Measurements from ENCODE around the gene BID. TPM values are rescaled to one million over a fixed set of nuclear protein-coding genes. Genes with fewer than 3 reads are reported as not detected.

Gene BID
- 21.4 TPM for polyA plus RNA-seq (ENCODE audit: insufficient read length)

DNA sequence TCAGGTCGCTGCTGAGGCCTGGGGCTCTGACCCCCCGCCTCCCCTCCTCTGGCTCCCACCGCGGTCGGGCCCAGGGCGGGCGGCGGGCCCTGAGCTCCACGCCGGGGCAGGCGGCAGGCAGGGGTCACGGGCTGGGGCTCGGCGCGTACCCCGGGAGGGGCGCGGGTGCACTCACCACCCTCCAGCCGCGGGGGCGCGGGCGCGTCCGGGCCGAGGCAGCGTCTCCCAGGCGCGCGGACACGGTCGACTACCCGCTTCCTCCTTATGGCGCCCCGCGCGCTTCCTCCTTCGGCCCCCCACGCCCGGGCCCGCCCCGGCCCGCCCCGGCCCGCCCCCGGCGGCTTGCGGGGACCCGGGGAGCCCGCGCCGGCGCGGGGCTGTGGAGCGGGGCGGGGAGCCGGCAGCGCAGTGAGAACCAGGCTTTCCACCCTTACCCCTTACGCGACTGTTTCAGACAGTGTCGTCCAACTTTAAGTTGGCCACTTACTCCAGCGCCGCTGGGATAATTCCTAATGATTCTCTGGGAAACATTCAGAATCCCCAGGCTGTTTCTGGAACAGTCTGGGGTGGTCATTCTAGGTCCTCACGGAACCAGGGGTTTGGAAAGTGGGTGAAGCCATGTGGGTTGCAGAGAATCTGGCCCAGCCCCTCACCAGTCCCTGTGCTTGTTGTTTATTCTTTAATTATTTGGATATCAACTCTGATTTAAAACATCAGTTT lies at the start of gene BID:
Gene BID (minus strand): TSS at position 264 of the 720 bp plus-strand sequence. CDS start 24,353 bp downstream, outside the sequence.
- DNase-seq (ENCODE audit: low read depth), result no peak

DNA sequence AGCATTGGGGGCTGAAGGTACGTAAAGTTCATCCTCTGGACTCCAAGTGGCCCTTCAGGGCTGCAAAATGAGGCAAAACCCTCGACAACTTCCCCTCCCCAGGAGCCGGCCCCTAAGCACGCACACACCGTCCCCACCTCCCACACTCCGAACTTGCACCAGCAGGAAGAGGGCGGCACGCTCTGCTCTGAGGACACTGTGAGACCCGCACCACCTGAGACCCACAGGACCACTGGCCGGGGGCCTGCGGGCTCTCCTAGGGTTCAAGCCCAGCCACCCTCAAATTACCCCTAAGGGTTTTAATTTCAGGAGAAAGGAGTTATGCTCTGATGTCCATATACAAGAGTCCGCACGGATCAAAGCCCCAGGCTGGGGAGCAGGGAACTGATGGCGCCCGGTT lies 49.7 kb upstream of the BID start:
- no peak for DNase-seq (ENCODE audit: low read depth)

DNA sequence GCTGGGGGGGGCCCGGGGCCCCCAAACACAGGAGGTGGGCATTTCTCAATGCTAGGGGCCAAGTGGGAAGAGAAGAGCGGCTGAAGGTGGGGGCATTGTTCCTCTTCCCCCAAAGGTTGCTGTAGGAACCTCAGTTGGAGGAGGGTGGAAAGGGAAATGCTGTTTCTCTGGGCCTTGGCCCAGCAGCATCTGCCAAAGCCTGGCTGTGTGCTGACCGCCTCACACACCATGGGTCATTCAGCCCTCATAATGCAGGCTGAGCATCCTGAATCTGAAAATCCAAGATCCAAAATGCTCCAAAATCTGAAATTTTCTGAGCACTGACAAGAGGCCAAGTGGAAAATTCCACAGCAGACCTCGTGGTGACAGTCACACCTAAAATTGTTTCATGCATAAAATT lies 49.0 kb upstream of the BID start:
- no peak for DNase-seq (ENCODE audit: low read depth)

- DNase-seq (ENCODE audit: low read depth), result no peak
Observed at GRCh38 chr22:17822087-17822486, 47.8 kb upstream of the BID start.

DNA sequence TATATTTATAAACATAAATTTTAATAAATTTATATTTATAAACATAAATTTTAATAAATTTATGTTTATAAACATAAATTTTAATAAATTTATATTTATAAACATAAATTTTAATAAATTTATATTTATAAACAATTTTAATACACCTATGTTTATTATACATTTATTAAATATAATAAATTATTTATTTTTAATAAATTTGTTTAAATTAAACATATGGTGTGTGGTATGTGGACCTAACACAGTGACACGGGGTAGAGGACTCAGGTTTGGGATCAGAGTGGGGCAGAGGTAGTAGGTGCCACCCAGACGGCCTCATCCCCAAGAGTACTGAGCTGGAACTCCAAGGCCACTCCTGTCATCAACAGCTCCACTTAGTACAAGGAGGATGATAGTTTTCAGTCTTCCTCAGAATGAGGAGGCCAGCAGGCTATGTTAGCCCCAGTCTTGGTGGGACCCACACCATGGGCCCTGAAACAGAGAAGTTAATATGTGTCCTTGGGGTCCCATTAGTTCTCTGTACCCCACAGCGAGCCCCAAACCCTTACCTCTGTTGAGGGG lies 46.7 kb upstream of the BID start:
- no peak for DNase-seq (ENCODE audit: low read depth)

- no peak for DNase-seq (ENCODE audit: low read depth)
Observed at GRCh38 chr22:17818649-17819048, 44.4 kb upstream of the BID start.

GRCh38 chr22:17818180-17818579 lies 43.9 kb upstream of the BID start:
- no peak for DNase-seq (ENCODE audit: low read depth)

DNA sequence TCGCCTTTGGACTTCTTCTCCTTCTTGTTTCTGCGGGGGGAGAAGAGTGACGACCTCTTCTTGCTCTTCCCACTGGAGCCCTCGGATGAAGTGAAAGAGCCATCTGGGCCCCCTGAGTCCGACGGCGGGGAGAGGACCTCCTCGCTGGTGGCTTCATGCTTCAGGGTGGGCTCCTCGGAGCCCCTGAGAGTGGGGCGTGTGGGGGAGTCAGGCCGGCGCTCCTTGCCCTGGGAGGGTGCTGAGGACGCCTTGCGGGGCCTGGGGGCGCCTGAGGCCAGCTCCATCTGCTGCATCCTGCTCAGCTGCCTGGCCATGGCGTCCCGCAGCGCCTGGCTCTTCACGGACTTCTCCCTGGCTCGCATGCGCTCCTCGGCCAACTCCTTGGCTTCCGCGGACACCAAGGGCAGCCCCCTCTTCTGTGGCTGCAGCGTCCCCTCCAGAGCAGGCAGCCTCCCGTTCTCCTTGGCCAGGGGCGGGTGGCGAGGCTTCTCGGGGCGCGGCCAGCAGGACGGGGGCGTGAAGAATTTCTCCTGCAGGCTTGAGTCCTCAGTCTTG lies 43.3 kb upstream of the BID start:
- no peak for DNase-seq (ENCODE audit: low read depth)

GRCh38 chr22:17817079-17817478 lies 42.8 kb upstream of the BID start:
- no peak for DNase-seq (ENCODE audit: low read depth)

DNA sequence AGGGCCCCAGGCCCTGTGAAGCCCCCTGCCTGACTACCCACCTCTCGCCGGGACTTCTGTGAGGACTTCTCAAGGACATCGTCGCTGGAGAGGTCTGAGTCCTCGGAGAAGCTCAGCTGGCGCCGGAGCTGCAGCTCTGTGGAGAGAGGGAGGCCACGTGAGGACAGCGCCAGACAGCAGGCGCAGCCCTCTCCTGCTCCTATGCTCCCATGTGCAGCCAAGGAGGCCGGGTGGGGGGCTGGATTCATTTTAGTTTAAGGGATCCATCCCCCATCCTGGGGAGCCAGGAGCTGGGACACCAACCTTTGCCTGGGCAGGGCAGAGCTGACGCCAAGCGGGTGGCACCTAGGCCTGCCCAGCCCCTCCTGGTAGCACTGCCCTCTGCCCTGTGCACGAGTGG lies 42.4 kb upstream of the BID start:
- no peak for DNase-seq (ENCODE audit: low read depth)

- no peak for DNase-seq (ENCODE audit: low read depth)
Observed at GRCh38 chr22:17815703-17816254, 41.5 kb upstream of the BID start.

DNA sequence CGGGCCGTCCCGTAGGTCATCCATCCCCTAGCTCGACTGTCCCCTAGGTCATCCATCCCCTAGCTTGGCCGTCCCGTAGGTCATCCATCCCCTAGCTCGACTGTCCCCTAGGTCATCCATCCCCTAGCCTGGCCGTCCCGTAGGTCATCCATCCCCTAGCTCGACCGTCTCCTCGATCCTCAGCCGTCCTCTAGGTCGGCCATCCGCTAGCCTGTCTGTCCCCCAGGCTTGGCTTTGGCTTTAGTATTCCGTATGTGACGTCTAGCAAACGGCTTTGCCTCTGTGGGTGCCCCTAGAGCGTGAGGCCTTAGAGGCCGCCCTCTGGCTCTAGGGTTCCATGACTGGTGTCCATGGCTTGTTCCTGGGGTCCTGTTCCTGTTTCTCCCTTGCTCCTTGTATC lies 40.6 kb upstream of the BID start:
- DNase-seq (ENCODE audit: low read depth), result no peak

GRCh38 chr22:17814084-17814483 lies 39.8 kb upstream of the BID start:
- no peak for DNase-seq (ENCODE audit: low read depth)

GRCh38 chr22:17811119-17811518 lies 36.9 kb upstream of the BID start:
- DNase-seq (ENCODE audit: low read depth), result no peak

GRCh38 chr22:17810570-17811116 lies 36.4 kb upstream of the BID start:
- no peak for DNase-seq (ENCODE audit: low read depth)

DNA sequence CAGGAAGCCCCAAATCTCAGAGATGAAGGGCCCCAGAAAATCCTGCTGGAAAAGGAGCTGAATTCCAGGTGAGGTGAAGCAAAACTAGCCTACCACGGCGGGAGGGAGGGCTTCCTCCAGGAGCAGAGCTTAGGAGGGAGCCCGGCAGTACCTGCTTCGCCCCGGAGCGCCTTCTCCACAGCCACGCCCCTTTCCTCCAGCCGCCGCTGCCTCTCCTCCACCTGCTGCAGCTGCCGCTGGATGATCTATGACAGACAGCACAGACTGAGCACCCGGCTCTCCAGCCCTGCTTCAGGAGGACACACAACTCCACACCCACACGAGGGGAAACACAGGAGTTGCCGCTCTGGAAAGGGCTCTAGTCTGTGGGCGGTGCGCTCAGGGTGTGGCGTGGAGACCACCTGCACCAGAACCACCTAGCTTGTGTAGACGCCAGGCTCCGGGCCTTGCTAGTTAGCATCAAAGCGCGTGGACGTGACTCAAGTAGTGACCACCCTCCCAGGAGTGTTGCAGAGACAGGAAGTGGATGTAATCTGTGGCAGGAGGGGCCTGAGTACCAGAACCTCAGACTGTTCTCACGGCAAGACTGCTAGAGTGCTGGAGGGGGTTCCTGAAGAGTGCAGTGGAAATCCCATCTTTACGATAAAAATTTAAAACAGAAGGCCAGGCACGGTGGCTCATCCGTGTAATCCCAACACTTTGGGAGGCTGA lies 34.6 kb upstream of the BID start:
- DNase-seq (ENCODE audit: low read depth), result no peak

DNA sequence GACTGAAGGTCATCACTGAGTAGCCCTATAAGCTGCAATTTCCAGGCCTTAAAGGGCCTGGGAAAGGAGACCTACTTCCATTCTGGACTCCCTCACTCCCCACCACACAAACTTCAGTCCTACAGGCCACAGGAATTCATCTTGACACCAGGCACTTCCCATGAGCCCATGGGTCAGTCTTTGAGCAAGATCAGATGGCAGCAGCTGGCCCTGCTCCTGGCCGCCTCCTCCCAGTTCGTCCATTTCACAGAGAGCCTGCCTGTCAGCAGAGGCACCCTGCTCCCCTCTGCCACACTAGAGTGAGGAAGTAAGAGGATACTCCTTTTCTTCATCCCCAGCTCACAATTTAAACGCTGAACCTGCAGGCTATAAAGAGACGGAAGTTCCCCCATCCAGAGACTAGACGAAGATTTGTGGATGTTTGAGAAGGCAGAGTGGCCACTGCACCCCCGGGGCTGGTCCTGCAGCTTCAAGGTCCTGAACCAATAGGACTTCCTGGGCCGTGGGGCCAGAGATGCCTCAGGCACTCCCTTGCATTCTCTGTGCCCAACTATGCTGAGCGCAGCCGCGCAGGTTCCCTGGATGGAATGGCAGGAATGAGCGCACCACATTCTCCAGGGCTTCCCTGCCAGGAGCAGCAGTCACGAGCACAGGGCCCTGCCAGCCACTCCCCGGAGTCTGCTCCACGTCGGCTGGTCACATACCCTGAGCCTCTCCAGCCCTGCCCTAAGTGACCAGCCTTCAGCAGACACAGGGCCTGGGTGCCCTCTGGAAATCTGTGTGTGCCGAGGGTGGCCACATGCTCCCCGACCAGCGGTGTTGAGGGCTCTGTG lies 33.5 kb upstream of the BID start:
- no peak for DNase-seq (ENCODE audit: low read depth)

- DNase-seq (ENCODE audit: low read depth), result no peak
Observed at GRCh38 chr22:17807086-17807485, 32.8 kb upstream of the BID start.

GRCh38 chr22:17806437-17806836 lies 32.2 kb upstream of the BID start:
- DNase-seq (ENCODE audit: low read depth), result no peak

- no peak for DNase-seq (ENCODE audit: low read depth)
Observed at GRCh38 chr22:17804331-17805080, 30.2 kb upstream of the BID start.

Measured in forelimb muscle (tissue), 1 donor.